ENCODE data around the gene CNIH3. TPM values are rescaled to one million over a fixed set of nuclear protein-coding genes. Genes with fewer than 3 reads are reported as not detected.

CNIH3 gene
- total RNA-seq, 2 donors from 2014 or later = 0.36 to 7.2 TPM

- H3K27ac ChIP-seq = no peak overlapping the region
- TF ChIP-seq CTCF (IDR thresholded peaks at IDR 0.05) = no peak
- TF ChIP-seq POLR2AphosphoS5 (IDR thresholded peaks at IDR 0.05) = no peak
- no peak for TF ChIP-seq POLR2A (IDR thresholded peaks at IDR 0.05)
- DNase-seq (ENCODE audit: low spot score) = no peak
- peaks cover 3% of the 10 kb centered on the region for H3K4me1 ChIP-seq (replicated peaks)
- 70% methylated on average over 10 of the region's 10 CpGs for WGBS
- H3K9me3 ChIP-seq = no peaks in the 10 kb centered on the region
- no peaks in the 10 kb centered on the region for H3K27me3 ChIP-seq (replicated peaks; ENCODE audit: insufficient read depth)
- intact Hi-C loops (cut with DNase I) = no loop called here
- H3K4me3 ChIP-seq = no peak overlapping the region
- H3K36me3 ChIP-seq = no peaks in the 10 kb centered on the region
Observed at GRCh38 chr1:224737353-224737727, 121.2 kb downstream of the CNIH3 start.

GRCh38 chr1:224739303-224739996 is 123.3 kb downstream of the CNIH3 start:
- intact Hi-C loops (cut with DNase I) = no loop called here
- H3K36me3 ChIP-seq = no peaks in the 10 kb centered on the region
- WGBS = 88% methylated on average over 12 of the region's 12 CpGs
- no peaks in the 10 kb centered on the region for H3K4me1 ChIP-seq (replicated peaks)
- no peaks in the 10 kb centered on the region for H3K27me3 ChIP-seq (replicated peaks; ENCODE audit: insufficient read depth)
- H3K27ac ChIP-seq = no peak overlapping the region
- no peak overlapping the region for H3K4me3 ChIP-seq
- H3K9me3 ChIP-seq = no peaks in the 10 kb centered on the region
- no peak for TF ChIP-seq POLR2AphosphoS5 (IDR thresholded peaks at IDR 0.05)
- no peak for TF ChIP-seq POLR2A (IDR thresholded peaks at IDR 0.05)
- no peak for TF ChIP-seq CTCF (IDR thresholded peaks at IDR 0.05)
- no peak for DNase-seq (ENCODE audit: low spot score)

- Histone ChIP-seq H3K4me1 (replicated peaks) (no peaks in the 10 kb centered on the region), H3K27ac (no peak overlapping the region), H3K27me3 (replicated peaks; ENCODE audit: insufficient read depth) (no peaks in the 10 kb centered on the region), H3K4me3 (no peak overlapping the region), H3K9me3 (no peaks in the 10 kb centered on the region), H3K36me3 (no peaks in the 10 kb centered on the region)
- intact Hi-C loops (cut with DNase I) = no loop called here
- TF ChIP-seq POLR2A (IDR thresholded peaks at IDR 0.05) (no peak), CTCF (IDR thresholded peaks at IDR 0.05) (no peak), POLR2AphosphoS5 (IDR thresholded peaks at IDR 0.05) (no peak)
- DNase-seq (ENCODE audit: low spot score) = no peak
- 63% methylated on average over 7 of the region's 7 CpGs for WGBS
Observed at GRCh38 chr1:224739997-224740684, 124.0 kb downstream of the CNIH3 start.

GRCh38 chr1:224740685-224741052 is 124.6 kb downstream of the CNIH3 start:
- Histone ChIP-seq H3K27me3 (replicated peaks; ENCODE audit: insufficient read depth) (no peaks in the 10 kb centered on the region), H3K36me3 (no peaks in the 10 kb centered on the region), H3K4me1 (replicated peaks) (no peaks in the 10 kb centered on the region), H3K4me3 (no peak overlapping the region), H3K27ac (no peak overlapping the region), H3K9me3 (no peaks in the 10 kb centered on the region)
- WGBS = 95% methylated on average over 5 of the region's 5 CpGs
- no peak for DNase-seq (ENCODE audit: low spot score)
- TF ChIP-seq CTCF (IDR thresholded peaks at IDR 0.05) (no peak), POLR2A (IDR thresholded peaks at IDR 0.05) (no peak), POLR2AphosphoS5 (IDR thresholded peaks at IDR 0.05) (no peak)
- intact Hi-C loops (cut with DNase I) = no loop called here

- no peaks in the 10 kb centered on the region for H3K36me3 ChIP-seq
- 91% methylated on average over 6 of the region's 6 CpGs for WGBS
- no peak for DNase-seq (ENCODE audit: low spot score)
- no peak overlapping the region for H3K27ac ChIP-seq
- no peaks in the 10 kb centered on the region for H3K9me3 ChIP-seq
- H3K27me3 ChIP-seq (replicated peaks; ENCODE audit: insufficient read depth) = no peaks in the 10 kb centered on the region
- TF ChIP-seq POLR2AphosphoS5 (IDR thresholded peaks at IDR 0.05) (no peak), CTCF (IDR thresholded peaks at IDR 0.05) (no peak), POLR2A (IDR thresholded peaks at IDR 0.05) (no peak)
- no peak overlapping the region for H3K4me3 ChIP-seq
- intact Hi-C loops (cut with DNase I) = no loop called here
- no peaks in the 10 kb centered on the region for H3K4me1 ChIP-seq (replicated peaks)
Observed at GRCh38 chr1:224742349-224742748, 126.2 kb downstream of the CNIH3 start.
